ENCODE measurements around the gene C4orf50. TPM values are rescaled to one million over a fixed set of nuclear protein-coding genes. Genes with fewer than 3 reads are reported as not detected.

C4orf50 gene
- total and polyA plus RNA-seq, 2 of the 8 experiments (the other 6 are each of a cell fraction or from before 2014, with no cell fraction given), result 0.08 to 0.22 TPM

DNA sequence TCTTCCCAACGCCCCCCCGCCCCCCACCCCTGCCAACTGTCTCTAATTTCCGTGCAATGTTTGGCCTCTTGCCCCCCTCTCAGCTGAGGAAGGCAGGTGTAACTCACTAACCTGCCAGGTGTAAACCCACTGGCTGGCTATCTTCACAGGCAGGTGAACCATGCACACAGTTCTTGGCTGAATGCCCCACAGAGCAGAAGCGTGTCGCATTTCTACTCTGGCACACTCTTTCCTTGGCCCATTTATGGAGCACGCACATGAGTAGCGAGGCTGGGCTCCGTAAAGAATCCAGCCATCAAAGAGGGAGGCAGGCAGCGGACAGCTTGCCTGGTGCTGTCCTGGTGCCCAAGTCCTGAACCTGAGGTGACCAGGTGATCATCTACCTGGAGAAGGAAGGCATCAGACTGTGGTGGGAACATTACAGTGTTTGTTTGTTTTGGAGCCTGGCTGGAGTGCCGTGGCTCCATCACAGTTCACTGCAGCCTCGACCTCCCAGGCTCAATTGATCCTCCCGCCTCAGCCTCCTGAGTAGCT lies 86.1 kb downstream of the C4orf50 start:
- ChIA-PET POLR2A (ENCODE audit: partially characterized antibody) (interaction anchor here (1.2 to 1.4 kb wide), 2 partner anchors 11 to 38 kb away, joined by 3 to 4 read pairs; no protein-coding TSS in a partner anchor), CTCF (ENCODE audit: partially characterized antibody) (interaction anchor here (0.8 kb wide), 1 partner anchor 48 kb away, joined by 4 read pairs; no protein-coding TSS in a partner anchor)
- TF ChIP-seq BCL11A (IDR thresholded peaks at IDR 0.05; ENCODE audit: low read depth in 2 of 2, low read length in 2 of 2), result no peak
- TF ChIP-seq SIN3A (conservative IDR thresholded peaks at IDR 0.05 in 1 of 2, IDR thresholded peaks at IDR 0.05 in 1 of 2; ENCODE audit: low read depth in 1 of 2, low read length in 2 of 2), result peak in 1 of 2 experiments; percentile 64; a peak in 1 of 4 replicates
- TF ChIP-seq POU5F1 (IDR thresholded peaks at IDR 0.05; ENCODE audit: low read depth, low read length), result no peak
- no peak for TF ChIP-seq YY1 (IDR thresholded peaks at IDR 0.05; ENCODE audit: low read depth, low read length)
- no peak for TF ChIP-seq ASH2L (IDR thresholded peaks at IDR 0.05; ENCODE audit: low read length)
- TF ChIP-seq, protein P1, sequence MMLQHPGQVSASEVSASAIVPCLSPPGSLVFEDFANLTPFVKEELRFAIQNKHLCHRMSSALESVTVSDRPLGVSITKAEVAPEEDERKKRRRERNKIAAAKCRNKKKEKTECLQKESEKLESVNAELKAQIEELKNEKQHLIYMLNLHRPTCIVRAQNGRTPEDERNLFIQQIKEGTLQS (IDR thresholded peaks at IDR 0.05; ENCODE audit: insufficient read depth, low read depth, low read length), result no peak
- peaks cover 0 to 4% (median 1%) of the 10 kb centered on the region in 4 experiments; a peak in 2 of 7 replicates for H3K27me3 ChIP-seq (replicated peaks in 1 of 4; ENCODE audit: control insufficient read depth in 3 of 4, extremely low read depth in 1 of 4, insufficient read depth in 3 of 4, low read length in 3 of 4)
- H3K4me2 ChIP-seq (ENCODE audit: insufficient read depth in 1 of 2, low read depth in 2 of 2, low read length in 2 of 2), result no peak overlapping the region
- H4K5ac ChIP-seq (ENCODE audit: insufficient read length, low read depth, low read length), result no peak overlapping the region
- no peaks in the 10 kb centered on the region for H4K20me1 ChIP-seq (replicated peaks in 1 of 2; ENCODE audit: control insufficient read depth in 1 of 2, insufficient read depth in 2 of 2, low read length in 2 of 2)
- H3K4me1 ChIP-seq (replicated peaks in 1 of 4; ENCODE audit: control insufficient read depth in 3 of 4, insufficient read depth in 4 of 4, low read length in 3 of 4), result peaks cover 0 to 5% (median 3%) of the 10 kb centered on the region in 4 experiments; a peak in 4 of 7 replicates
- no peak overlapping the region for H2AK5ac ChIP-seq (ENCODE audit: low read depth, low read length)
- H3K4ac ChIP-seq (replicated peaks; ENCODE audit: insufficient read length, low read depth, low read length), result no peak overlapping the region
- no peaks in the 10 kb centered on the region for H3K9me3 ChIP-seq (ENCODE audit: insufficient read depth in 2 of 2, low read depth in 1 of 2, low read length in 1 of 2)
- peak overlapping the region; percentile 99; the same call in 1 of the 2 replicates for H2BK15ac ChIP-seq (ENCODE audit: low read length)
- no peaks in the 10 kb centered on the region for H3K79me2 ChIP-seq (ENCODE audit: control insufficient read depth in 1 of 2, insufficient read depth in 2 of 2, low read length in 2 of 2)
- H3K36me3 ChIP-seq (ENCODE audit: control insufficient read depth in 2 of 4, insufficient read depth in 4 of 4, low read length in 3 of 4), result no peaks in the 10 kb centered on the region
- no peak overlapping the region for H3K56ac ChIP-seq (replicated peaks; ENCODE audit: insufficient read length, low read depth, low read length)
- no peak overlapping the region for H3K18ac ChIP-seq (ENCODE audit: extremely low read depth, low read length)
- H2BK20ac ChIP-seq (ENCODE audit: low read length), result no peak overlapping the region
- no peak overlapping the region for H4K91ac ChIP-seq (replicated peaks; ENCODE audit: insufficient read length, low read length)
- no peak overlapping the region for H2AFZ ChIP-seq (ENCODE audit: low read length)
- peaks cover 2% of the 10 kb centered on the region; the same call in 1 of the 2 replicates for H3K23me2 ChIP-seq (ENCODE audit: low read depth, low read length)
- H3K27ac ChIP-seq (ENCODE audit: low read depth, low read length), result no peak overlapping the region
- H2BK5ac ChIP-seq (ENCODE audit: low read depth, low read length), result peak overlapping the region; percentile 35; the same call in 1 of the 2 replicates
- WGBS, 2 experiments (ENCODE audit: extremely low coverage in 1 of 2, insufficient coverage in 1 of 2, insufficient read length in 1 of 2, insufficient replicate concordance in 2 of 2, low coverage in 1 of 2, low lambda C conversion rate in 2 of 2, missing lambda C conversion rate in 1 of 2), result 87% methylated on average over 12 of the region's 12 CpGs; no CpG with 5 or more reads in 1 of the 2 experiments
- H3K23ac ChIP-seq (ENCODE audit: insufficient read length), result no peak overlapping the region
- no peaks in the 10 kb centered on the region for H3K79me1 ChIP-seq (ENCODE audit: low read depth, low read length)
- FAIRE-seq (no peak), DNase-seq (ENCODE audit: low read depth in 1 of 2, low spot score in 2 of 2) (no peak)
- H2BK12ac ChIP-seq (ENCODE audit: low read depth, low read length), result no peak overlapping the region
- no peak overlapping the region for H3K4me3 ChIP-seq (ENCODE audit: extremely low read depth in 1 of 4, insufficient read depth in 2 of 4, low read depth in 3 of 4, low read length in 4 of 4)
- no peak overlapping the region for H2BK120ac ChIP-seq (replicated peaks; ENCODE audit: low read depth, low read length)
- H4K8ac ChIP-seq (ENCODE audit: extremely low read depth, insufficient read depth, low read length), result no peak overlapping the region
- no peak overlapping the region for H3K9ac ChIP-seq (replicated peaks in 1 of 4; ENCODE audit: extremely low read depth in 1 of 4, low read depth in 3 of 4, low read length in 3 of 4)
- H3K14ac ChIP-seq (ENCODE audit: insufficient read length), result no peak overlapping the region

Data from H1 (cell line).